LNCaP clone FGC (cell line): ENCODE results near the gene AKAP12.

Experiments
- DNase-seq: peaks from one replicate; pipeline ENCODE4 v3.0.0-alpha.2; 2011; ENCODE audit warnings: low read depth
- H3K4me3 ChIP-seq: 2 replicates; pipeline ENCODE4 v1.5.1; 2011; ENCODE audit warnings: mild to moderate bottlenecking, low read depth, low read length, control low read depth
- CTCF ChIP-seq: IDR thresholded peaks from 2 replicates; pipeline ENCODE4 v1.5.1; 2012; ENCODE audit warnings: mild to moderate bottlenecking; ENCODE audit not compliant: control insufficient read depth, insufficient read depth; ENCODE audit errors: extremely low read depth

The AKAP12 gene

GRCh38 chr6:151291722-151292059 lies 51.9 kb downstream of the AKAP12 start:
- no peak overlapping the region for H3K4me3 ChIP-seq
- no peak for TF ChIP-seq CTCF
- DNase-seq, result no peak

GRCh38 chr6:151292974-151293687 lies 53.4 kb downstream of the AKAP12 start:
- no peak for DNase-seq
- TF ChIP-seq CTCF, result no peak
- no peak overlapping the region for H3K4me3 ChIP-seq

GRCh38 chr6:151293688-151294016 lies 53.9 kb downstream of the AKAP12 start:
- no peak for DNase-seq
- TF ChIP-seq CTCF, result no peak
- no peak overlapping the region for H3K4me3 ChIP-seq

- TF ChIP-seq CTCF, result no peak
- no peak overlapping the region for H3K4me3 ChIP-seq
- no peak for DNase-seq
These were observed 54.9 kb downstream of the AKAP12 start for GRCh38 chr6:151294561-151295101.

GRCh38 chr6:151297886-151298285 lies 58.1 kb downstream of the AKAP12 start:
- TF ChIP-seq CTCF, result no peak
- DNase-seq, result no peak
- H3K4me3 ChIP-seq, result no peak overlapping the region

GRCh38 chr6:151299011-151299410 lies 59.2 kb downstream of the AKAP12 start:
- TF ChIP-seq CTCF, result no peak
- H3K4me3 ChIP-seq, result no peak overlapping the region
- no peak for DNase-seq
